ENCODE measurements around the gene KLHL42.

The KLHL42 gene

DNA sequence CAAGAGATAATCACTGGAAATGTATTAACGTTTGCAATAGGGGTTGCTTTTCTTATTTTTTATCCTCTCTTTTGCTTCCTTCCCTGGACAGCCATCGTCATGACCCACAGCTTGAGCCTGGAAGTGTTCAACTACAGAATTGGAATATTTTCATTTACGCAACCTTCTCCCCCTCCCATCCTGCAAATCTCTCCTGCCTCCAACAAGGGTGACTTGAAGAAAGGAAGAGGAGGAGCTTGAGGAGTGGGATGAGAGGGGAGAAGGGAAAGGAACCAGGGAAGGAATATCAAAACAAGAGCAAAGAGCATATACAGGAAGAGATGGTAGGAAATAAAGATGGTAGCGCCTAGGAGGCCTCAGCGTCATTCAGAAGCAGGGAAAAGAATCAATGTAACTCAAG, 1.6 kb downstream of the KLHL42 start:
- H3K9me3 ChIP-seq (ENCODE audit: low read length): no peaks in the 10 kb centered on the region
- H3K4me1 ChIP-seq (ENCODE audit: insufficient read depth, low read length): peaks cover 34% of the 10 kb centered on the region
- no peak overlapping the region for H3K9ac ChIP-seq (ENCODE audit: low read length)
- no peaks in the 10 kb centered on the region for H3K27me3 ChIP-seq (ENCODE audit: control insufficient read depth in 1 of 2, insufficient read depth in 2 of 2, low read length in 2 of 2)
- H3K4me3 ChIP-seq (ENCODE audit: low read depth in 1 of 2, low read length in 2 of 2): peak overlapping the region; percentile 72 to 91
- peak overlapping the region; percentile 97 for H3K27ac ChIP-seq (ENCODE audit: low read depth, low read length)
- no peaks in the 10 kb centered on the region for H3K36me3 ChIP-seq (ENCODE audit: insufficient read depth, low read length)

DNA sequence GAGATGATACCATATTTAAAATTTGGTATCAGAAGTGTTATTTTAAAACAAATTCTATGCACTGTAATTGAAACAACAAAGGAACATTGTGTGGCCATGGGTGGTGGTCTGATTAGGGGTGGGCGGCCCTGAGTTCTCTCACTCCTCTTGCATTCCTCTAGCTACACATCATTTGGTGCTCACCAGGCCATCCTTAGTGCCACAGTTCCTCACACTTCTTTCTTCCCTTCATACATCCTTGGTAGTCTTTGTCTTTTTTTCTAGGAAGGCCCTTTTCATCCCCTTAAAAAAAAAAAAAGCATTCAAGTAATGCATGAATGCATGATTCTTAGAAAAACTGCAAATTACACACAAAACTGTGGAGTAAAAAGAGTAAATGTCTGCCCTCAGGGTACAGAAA, 2.4 kb downstream of the KLHL42 start:
- no peaks in the 10 kb centered on the region for H3K36me3 ChIP-seq (ENCODE audit: insufficient read depth, low read length)
- no peak overlapping the region for H3K9ac ChIP-seq (ENCODE audit: low read length)
- peaks cover 37% of the 10 kb centered on the region for H3K4me1 ChIP-seq (ENCODE audit: insufficient read depth, low read length)
- H3K27ac ChIP-seq (ENCODE audit: low read depth, low read length): no peak overlapping the region
- no peaks in the 10 kb centered on the region for H3K9me3 ChIP-seq (ENCODE audit: low read length)
- peak overlapping the region in 1 of 2 donors; percentile 72 for H3K4me3 ChIP-seq (ENCODE audit: low read depth in 1 of 2, low read length in 2 of 2)
- H3K27me3 ChIP-seq (ENCODE audit: control insufficient read depth in 1 of 2, insufficient read depth in 2 of 2, low read length in 2 of 2): no peaks in the 10 kb centered on the region

DNA sequence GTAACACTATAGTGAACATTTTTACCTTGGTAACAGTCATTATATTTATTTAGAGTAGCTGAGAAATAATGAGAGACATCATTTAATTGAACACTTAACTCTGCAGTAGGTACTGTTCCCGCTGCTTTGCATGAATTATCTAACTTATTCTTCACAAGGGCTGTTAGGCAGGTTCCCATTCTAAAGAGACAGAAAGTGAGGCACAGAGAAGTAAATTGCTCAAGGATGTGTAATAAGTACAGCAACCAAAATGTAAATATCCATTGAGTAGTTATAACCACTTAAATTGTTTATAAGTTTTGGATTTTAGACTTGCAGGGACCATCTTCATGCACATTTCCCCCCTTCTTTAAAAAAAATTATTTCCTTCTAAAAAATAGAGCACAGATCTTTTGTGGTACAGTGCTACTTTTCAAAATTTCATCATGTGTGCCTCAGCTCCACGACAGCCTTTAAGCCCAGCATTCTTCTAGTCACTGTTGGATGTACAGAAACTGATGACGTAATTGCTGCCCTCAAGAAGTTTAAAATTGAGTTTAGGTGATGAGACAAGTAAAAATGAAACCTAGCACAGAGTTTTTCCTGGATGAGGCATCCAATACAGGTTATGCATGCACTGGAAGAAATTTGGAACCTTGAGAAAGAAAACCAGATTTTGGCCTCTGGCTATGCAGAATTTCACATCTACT, 6.0 kb downstream of the KLHL42 start:
- Histone ChIP-seq H3K36me3 (ENCODE audit: insufficient read depth, low read length) (peaks cover 5% of the 10 kb centered on the region), H3K9me3 (ENCODE audit: low read length) (no peaks in the 10 kb centered on the region), H3K27me3 (ENCODE audit: control insufficient read depth in 1 of 2, insufficient read depth in 2 of 2, low read length in 2 of 2) (no peaks in the 10 kb centered on the region), H3K27ac (ENCODE audit: low read depth, low read length) (no peak overlapping the region), H3K4me3 (ENCODE audit: low read depth in 1 of 2, low read length in 2 of 2) (no peak overlapping the region), H3K9ac (ENCODE audit: low read length) (no peak overlapping the region), H3K4me1 (ENCODE audit: insufficient read depth, low read length) (peaks cover 54% of the 10 kb centered on the region)

DNA sequence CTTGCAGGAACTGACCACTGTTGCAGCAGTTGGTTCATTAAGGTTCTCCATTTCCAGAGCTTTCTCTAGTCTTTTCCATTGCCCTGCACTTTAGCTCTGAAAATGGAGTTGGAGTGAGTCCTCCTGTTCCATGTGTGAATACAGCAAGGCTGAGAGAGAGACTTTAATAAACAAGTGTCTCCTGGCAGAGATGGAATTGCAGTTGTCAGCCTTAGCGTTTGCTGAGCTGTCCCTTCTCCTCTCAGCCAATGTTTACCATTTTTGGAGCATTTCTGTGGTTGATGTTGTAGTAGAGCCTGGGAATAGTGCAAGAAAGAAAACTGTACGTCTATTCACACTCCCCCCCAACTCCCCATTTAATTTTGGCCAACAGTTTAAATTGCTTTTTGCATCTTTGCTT, 7.5 kb downstream of the KLHL42 start:
- Histone ChIP-seq H3K9me3 (ENCODE audit: low read length) (no peaks in the 10 kb centered on the region), H3K36me3 (ENCODE audit: insufficient read depth, low read length) (peaks cover 17% of the 10 kb centered on the region), H3K9ac (ENCODE audit: low read length) (no peak overlapping the region), H3K4me1 (ENCODE audit: insufficient read depth, low read length) (peaks cover 41% of the 10 kb centered on the region), H3K27ac (ENCODE audit: low read depth, low read length) (no peak overlapping the region), H3K4me3 (ENCODE audit: low read depth in 1 of 2, low read length in 2 of 2) (no peak overlapping the region), H3K27me3 (ENCODE audit: control insufficient read depth in 1 of 2, insufficient read depth in 2 of 2, low read length in 2 of 2) (no peaks in the 10 kb centered on the region)

DNA sequence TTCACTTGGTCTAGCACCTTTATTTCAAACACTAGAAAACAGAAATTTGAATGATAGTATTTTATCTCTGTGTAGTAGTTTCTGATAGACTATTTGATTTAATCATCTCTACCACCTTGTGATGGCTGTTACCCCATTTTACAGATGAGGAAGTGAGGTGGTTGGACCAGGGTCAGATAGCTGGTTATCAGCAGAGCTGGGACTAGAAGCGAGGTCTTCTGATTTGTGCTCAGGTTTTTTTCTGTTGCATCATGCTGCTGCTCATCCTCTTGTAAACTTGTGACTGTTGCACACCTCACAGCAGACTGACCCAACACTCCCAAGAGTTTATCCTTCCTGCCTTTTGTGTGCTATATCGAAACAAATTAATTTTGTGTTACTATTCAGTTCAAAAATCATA, 10.1 kb downstream of the KLHL42 start:
- H3K4me3 ChIP-seq (ENCODE audit: low read depth in 1 of 2, low read length in 2 of 2): no peak overlapping the region
- H3K9ac ChIP-seq (ENCODE audit: low read length): no peak overlapping the region
- H3K36me3 ChIP-seq (ENCODE audit: insufficient read depth, low read length): peaks cover 21% of the 10 kb centered on the region
- no peaks in the 10 kb centered on the region for H3K9me3 ChIP-seq (ENCODE audit: low read length)
- H3K4me1 ChIP-seq (ENCODE audit: insufficient read depth, low read length): peaks cover 36% of the 10 kb centered on the region
- no peak overlapping the region for H3K27ac ChIP-seq (ENCODE audit: low read depth, low read length)
- H3K27me3 ChIP-seq (ENCODE audit: control insufficient read depth in 1 of 2, insufficient read depth in 2 of 2, low read length in 2 of 2): no peaks in the 10 kb centered on the region

DNA sequence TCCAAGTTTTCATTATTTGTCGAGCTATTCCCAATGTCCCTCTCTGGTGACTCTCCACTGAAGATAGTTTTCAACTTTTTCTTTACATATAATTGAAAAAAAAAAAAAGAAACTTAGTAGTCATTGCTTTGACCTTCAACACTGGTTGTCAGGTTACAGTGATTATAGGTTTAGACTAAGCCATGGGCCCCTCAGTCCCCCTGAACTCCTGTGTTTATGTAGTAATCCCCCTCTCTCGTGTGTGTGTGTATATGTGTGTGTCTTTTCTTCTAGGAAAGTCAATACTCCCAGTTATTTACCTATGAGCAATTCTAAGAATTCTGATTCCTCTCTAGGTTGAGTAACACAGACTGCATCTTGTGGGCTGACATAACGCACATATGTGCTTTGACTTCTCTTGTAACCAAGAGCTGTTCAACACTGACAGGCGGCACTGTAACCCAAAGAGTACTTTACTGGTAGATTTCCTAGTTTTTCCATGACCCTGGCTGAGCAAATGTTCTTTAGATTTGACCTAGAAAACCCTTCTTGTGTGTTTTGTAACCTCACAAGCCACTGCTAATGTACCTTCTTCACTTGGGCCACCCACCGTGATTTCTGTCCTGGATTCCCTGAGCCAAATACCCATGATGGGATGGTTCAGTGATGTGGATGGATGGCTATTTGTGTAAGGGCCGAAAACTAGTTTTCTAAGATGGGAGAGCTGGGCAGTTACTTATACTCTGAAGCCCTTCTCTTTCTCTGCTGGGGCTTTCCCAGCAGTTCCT, 15.0 kb downstream of the KLHL42 start:
- Histone ChIP-seq H3K9ac (ENCODE audit: low read length) (no peak overlapping the region), H3K36me3 (ENCODE audit: insufficient read depth, low read length) (peaks cover 46% of the 10 kb centered on the region), H3K4me3 (ENCODE audit: low read depth in 1 of 2, low read length in 2 of 2) (no peak overlapping the region), H3K27ac (ENCODE audit: low read depth, low read length) (no peak overlapping the region), H3K9me3 (ENCODE audit: low read length) (no peaks in the 10 kb centered on the region), H3K4me1 (ENCODE audit: insufficient read depth, low read length) (peaks cover 4% of the 10 kb centered on the region), H3K27me3 (ENCODE audit: control insufficient read depth in 1 of 2, insufficient read depth in 2 of 2, low read length in 2 of 2) (no peaks in the 10 kb centered on the region)

DNA sequence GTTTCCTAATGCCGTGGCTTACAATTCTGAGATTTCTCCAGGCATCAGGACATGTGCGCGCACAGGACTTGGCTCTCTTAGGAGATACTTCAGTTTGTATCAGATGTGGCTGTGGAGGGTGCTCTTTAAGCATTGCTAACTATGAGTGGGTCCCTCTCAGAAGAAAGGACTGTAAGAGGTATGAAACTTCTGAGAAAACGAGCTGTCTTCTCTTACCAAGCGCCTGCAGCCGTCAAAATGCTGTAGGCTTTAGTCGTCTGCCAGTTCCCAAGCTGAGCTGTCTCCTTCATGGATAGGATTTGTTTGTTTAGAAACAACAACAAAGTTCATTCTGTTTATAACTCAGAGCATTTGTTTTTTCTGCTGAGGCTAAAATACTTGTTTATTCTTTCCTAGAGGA, 16.1 kb downstream of the KLHL42 start:
- H3K9me3 ChIP-seq (ENCODE audit: low read length): no peaks in the 10 kb centered on the region
- H3K27ac ChIP-seq (ENCODE audit: low read depth, low read length): no peak overlapping the region
- H3K4me3 ChIP-seq (ENCODE audit: low read depth in 1 of 2, low read length in 2 of 2): no peak overlapping the region
- no peaks in the 10 kb centered on the region for H3K4me1 ChIP-seq (ENCODE audit: insufficient read depth, low read length)
- H3K27me3 ChIP-seq (ENCODE audit: control insufficient read depth in 1 of 2, insufficient read depth in 2 of 2, low read length in 2 of 2): no peaks in the 10 kb centered on the region
- H3K9ac ChIP-seq (ENCODE audit: low read length): no peak overlapping the region
- peaks cover 41% of the 10 kb centered on the region for H3K36me3 ChIP-seq (ENCODE audit: insufficient read depth, low read length)

DNA sequence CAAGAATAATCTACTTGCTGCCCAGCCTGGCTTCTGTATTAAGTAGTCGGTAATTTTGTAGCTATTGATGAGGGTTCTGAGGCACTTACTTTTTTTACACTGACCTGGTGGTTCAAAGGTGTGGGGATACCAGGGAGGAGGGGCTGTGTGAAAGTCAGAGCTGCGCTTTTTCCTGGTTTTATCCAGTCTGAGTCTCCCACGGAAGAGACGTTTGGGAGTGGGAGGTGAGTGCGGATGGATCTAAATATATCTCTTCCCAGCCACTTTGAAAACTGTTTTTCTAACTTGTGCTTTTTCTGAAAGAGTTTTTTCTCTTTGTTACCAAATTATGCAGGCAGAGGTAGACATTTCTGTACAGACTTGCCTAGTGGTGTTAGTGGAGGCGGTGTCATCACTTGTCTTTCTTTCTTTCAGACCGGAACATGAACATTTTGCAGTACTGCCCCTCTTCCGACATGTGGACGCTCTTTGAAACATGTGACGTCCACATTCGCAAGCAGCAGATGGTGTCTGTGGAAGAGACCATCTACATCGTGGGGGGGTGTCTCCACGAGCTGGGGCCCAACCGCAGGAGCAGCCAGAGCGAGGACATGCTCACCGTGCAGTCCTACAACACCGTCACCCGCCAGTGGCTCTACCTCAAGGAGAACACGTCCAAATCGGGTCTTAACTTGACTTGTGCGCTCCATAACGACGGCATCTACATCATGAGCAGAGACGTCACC, 17.4 kb downstream of the KLHL42 start:
- H3K9ac ChIP-seq (ENCODE audit: low read length): no peak overlapping the region
- no peak overlapping the region for H3K27ac ChIP-seq (ENCODE audit: low read depth, low read length)
- H3K4me1 ChIP-seq (ENCODE audit: insufficient read depth, low read length): no peaks in the 10 kb centered on the region
- H3K9me3 ChIP-seq (ENCODE audit: low read length): no peaks in the 10 kb centered on the region
- no peak overlapping the region for H3K4me3 ChIP-seq (ENCODE audit: low read depth in 1 of 2, low read length in 2 of 2)
- no peaks in the 10 kb centered on the region for H3K27me3 ChIP-seq (ENCODE audit: control insufficient read depth in 1 of 2, insufficient read depth in 2 of 2, low read length in 2 of 2)
- peaks cover 29% of the 10 kb centered on the region for H3K36me3 ChIP-seq (ENCODE audit: insufficient read depth, low read length)

DNA sequence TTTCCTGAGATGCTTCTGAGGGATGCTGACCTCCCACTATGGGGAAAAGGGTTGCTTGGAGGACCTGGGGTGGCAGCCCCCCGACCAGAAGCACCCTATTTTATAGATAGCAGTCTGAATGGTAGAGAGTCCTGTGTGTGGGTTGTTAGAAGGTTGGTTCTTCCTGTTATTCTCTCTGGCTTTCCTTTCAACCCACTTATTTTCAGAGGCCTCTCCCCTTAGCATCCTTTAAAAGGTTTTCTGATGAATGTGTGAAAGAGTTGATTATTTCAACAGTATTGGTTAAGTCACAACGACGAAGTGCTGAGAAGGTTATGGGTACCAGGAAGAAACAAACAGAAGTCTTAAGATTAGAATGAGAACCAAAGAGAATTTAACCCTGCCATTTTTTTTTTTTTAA, 20.8 kb downstream of the KLHL42 start:
- Histone ChIP-seq H3K9ac (ENCODE audit: low read length) (no peak overlapping the region), H3K36me3 (ENCODE audit: insufficient read depth, low read length) (peaks cover 26% of the 10 kb centered on the region), H3K4me3 (ENCODE audit: low read depth in 1 of 2, low read length in 2 of 2) (no peak overlapping the region), H3K27me3 (ENCODE audit: control insufficient read depth in 1 of 2, insufficient read depth in 2 of 2, low read length in 2 of 2) (no peaks in the 10 kb centered on the region), H3K9me3 (ENCODE audit: low read length) (no peaks in the 10 kb centered on the region), H3K27ac (ENCODE audit: low read depth, low read length) (no peak overlapping the region), H3K4me1 (ENCODE audit: insufficient read depth, low read length) (peaks cover 7% of the 10 kb centered on the region)

DNA sequence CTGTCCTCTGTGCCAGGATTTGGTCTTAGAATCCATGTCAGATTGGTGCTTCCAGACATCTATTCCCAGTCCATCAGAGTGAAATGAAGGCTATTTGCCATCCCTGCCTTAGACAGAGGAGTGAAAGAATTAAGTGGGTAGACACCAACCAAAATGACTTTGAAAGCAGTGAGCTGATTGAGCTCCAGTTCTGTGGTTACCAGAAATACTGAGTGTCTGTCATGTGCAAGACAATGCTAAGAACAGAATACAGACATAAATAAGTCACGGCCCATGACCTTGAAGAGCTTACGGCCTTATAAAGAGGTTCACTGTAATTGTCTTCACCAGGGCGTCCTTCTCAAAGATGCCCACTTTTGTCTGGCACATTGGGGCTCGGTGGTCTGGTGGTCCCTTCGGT, 21.6 kb downstream of the KLHL42 start:
- Histone ChIP-seq H3K4me1 (ENCODE audit: insufficient read depth, low read length) (peaks cover 7% of the 10 kb centered on the region), H3K36me3 (ENCODE audit: insufficient read depth, low read length) (peaks cover 26% of the 10 kb centered on the region), H3K9ac (ENCODE audit: low read length) (no peak overlapping the region), H3K4me3 (ENCODE audit: low read depth in 1 of 2, low read length in 2 of 2) (no peak overlapping the region), H3K27me3 (ENCODE audit: control insufficient read depth in 1 of 2, insufficient read depth in 2 of 2, low read length in 2 of 2) (no peaks in the 10 kb centered on the region), H3K27ac (ENCODE audit: low read depth, low read length) (no peak overlapping the region), H3K9me3 (ENCODE audit: low read length) (no peaks in the 10 kb centered on the region)

DNA sequence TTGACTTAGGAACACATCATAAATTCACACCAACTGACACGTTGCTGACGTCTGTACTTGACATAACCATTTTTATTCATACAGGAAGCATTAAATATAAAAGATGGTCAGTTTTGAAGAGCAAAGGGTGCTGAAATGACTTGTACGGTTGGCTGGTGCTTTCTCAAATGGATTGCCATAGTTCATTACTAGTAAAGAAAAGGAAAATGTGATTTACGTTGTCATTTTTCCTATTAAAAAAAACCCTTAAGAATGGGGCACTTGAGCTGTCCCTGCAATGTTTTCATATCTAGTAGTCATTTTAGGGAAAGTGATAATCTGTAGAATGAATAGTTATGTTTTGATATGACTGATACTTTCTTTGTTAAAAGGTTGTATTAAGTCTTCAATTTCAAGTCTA, 22.5 kb downstream of the KLHL42 start:
- no peak overlapping the region for H3K9ac ChIP-seq (ENCODE audit: low read length)

More for the DNA sequence above, 22.5 kb downstream of the KLHL42 start:
- Histone ChIP-seq H3K27me3 (ENCODE audit: control insufficient read depth in 1 of 2, insufficient read depth in 2 of 2, low read length in 2 of 2) (no peaks in the 10 kb centered on the region), H3K36me3 (ENCODE audit: insufficient read depth, low read length) (peaks cover 20% of the 10 kb centered on the region), H3K9me3 (ENCODE audit: low read length) (no peaks in the 10 kb centered on the region), H3K4me1 (ENCODE audit: insufficient read depth, low read length) (peaks cover 7% of the 10 kb centered on the region), H3K27ac (ENCODE audit: low read depth, low read length) (no peak overlapping the region), H3K4me3 (ENCODE audit: low read depth in 1 of 2, low read length in 2 of 2) (no peak overlapping the region)
